T-helper 9 cell (primary cell): ENCODE data around the gene PHC2.
A peak's percentile ranks its signal among the peaks of the same experiment; 100 is the strongest.

Source experiments
- DNase-seq: peaks from one replicate; pipeline ENCODE4 v3.0.0-alpha.2; 2020
- total RNA-seq, 2 donors: gene quantifications; one replicate each; lab custom pipeline; 2026; lab: John Stamatoyannopoulos, UW

PHC2 gene, protein sequence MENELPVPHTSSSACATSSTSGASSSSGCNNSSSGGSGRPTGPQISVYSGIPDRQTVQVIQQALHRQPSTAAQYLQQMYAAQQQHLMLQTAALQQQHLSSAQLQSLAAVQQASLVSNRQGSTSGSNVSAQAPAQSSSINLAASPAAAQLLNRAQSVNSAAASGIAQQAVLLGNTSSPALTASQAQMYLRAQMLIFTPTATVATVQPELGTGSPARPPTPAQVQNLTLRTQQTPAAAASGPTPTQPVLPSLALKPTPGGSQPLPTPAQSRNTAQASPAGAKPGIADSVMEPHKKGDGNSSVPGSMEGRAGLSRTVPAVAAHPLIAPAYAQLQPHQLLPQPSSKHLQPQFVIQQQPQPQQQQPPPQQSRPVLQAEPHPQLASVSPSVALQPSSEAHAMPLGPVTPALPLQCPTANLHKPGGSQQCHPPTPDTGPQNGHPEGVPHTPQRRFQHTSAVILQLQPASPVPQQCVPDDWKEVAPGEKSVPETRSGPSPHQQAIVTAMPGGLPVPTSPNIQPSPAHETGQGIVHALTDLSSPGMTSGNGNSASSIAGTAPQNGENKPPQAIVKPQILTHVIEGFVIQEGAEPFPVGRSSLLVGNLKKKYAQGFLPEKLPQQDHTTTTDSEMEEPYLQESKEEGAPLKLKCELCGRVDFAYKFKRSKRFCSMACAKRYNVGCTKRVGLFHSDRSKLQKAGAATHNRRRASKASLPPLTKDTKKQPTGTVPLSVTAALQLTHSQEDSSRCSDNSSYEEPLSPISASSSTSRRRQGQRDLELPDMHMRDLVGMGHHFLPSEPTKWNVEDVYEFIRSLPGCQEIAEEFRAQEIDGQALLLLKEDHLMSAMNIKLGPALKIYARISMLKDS
- total RNA-seq = 35.0 to 63.5 reads per million in 2 donors

DNA sequence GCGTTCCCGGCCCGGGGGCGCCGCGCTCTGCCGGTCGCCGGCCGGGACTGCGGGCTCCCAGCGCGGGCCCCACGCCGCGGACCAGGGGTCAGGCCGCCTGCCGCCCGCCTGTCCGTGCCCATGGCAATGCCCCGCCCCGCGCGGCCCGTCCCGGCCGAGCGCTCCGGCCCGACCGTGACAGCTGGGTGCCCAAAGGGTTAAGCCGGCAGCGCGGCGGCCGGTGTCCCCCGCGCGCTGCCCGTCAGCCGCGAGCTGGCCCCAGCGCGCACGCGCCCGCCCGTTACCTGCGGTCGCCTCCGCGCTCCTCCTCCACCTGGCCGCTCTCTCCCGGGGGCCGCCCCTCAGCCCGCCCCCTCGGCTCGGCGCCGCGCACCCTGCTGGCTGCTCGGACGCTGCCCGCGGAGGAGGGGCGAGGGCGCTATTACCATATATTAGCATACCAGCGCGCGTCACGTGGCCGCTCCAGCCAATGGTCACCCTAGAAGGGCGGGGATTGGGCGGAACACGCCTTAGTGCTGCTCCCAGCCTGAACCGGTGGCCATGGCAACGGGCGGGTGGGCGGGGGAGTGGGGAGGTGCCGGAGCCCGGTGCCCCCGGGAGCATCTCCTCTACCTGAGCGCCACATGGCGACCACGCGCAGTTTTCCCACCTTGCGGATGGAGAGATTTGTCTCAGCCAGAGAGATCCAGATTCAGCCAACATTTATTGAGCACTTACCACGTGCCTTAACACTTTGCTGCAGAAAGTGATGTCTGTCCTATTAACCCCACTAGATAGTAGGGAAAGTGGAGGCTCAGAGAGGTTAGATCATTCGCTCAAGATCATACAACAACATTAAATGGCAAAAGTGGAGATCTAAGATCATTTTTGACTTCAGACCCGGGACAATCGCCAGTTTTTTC lies at the start of gene PHC2:
PHC2 (minus strand) TSS at position 404 of the 902 bp plus-strand sequence. CDS start 55,556 bp downstream, outside the sequence.
- DNase-seq = peak; percentile 88

DNA sequence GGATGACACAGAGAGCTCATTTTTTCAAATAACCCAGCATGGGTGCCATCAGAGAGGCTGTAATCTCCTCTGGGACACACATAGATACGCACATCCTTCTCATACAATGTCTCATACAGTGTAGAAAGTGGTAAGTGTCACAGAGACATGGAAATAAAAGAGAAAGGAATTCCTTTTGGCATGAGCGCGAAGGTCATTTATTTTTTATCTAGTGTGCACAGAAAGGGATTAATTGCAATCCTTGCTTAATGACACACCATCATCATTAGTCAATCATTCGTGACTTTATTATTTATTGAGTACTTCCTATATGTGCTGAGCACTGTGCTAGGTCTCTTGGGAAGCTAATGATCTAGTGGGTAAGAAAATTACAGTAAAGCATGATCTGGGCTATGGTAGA lies 46.6 kb upstream of the PHC2 start:
- no peak for DNase-seq

DNA sequence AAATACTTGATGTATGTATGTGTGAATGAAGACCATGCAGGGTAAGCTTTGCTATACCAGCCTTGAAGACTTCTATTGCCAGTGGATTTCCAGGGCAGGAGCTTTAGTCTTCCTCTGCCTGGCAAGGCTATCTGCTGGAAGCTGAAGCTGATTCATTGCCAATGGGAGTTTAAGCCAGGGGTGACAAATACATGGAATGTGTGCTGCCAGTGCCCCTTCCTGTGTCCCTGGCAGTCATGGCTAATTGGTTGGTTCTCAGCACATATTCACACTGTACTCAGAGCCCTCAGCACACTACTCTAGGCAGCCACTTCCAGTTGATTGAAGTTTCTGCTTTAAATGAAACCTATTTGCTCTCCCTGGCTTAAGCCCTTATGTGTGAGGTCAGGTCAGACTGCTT lies 43.0 kb upstream of the PHC2 start:
- DNase-seq = no peak

DNA sequence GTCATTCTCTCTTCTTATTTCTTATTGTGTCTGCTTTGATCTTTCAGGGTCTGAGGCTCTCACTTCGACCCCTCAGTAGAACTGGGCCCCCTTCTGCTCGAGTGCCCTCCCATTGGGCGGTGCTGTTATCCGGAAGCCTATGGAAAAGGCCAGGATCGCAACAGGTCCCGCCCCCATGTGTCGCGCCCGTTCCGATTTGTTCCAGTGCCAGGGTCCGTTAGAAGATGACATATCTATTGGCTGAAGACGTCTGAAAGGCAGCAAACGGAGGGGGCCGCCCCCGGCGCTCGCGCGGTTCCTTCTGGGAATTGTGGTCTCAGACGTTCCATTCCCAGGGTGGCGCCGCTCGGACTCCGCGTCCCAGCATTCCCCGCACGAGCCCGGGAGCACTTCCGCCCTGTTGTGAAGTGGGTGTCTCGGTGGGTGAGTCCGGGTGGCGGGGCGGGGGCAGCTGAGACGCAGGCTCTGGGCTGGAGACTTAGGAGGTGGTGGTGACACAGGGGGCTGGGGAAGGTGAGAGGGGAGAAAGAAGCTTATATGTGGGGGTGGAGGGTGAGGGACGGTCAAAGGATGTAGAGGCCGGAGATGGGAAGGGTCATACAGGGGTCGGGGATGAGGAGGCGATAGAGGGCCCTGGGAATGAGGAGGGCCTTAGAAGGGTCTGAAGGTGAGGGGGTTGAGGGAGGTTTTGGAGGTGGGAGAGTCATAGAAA lies 41.5 kb upstream of the PHC2 start, which contains the start of gene ZSCAN20:
ZSCAN20 (plus strand) TSS at position 377 of the 712 bp plus-strand sequence. CDS start 6,644 bp downstream, outside the sequence.
- DNase-seq = peak; percentile 64

DNA sequence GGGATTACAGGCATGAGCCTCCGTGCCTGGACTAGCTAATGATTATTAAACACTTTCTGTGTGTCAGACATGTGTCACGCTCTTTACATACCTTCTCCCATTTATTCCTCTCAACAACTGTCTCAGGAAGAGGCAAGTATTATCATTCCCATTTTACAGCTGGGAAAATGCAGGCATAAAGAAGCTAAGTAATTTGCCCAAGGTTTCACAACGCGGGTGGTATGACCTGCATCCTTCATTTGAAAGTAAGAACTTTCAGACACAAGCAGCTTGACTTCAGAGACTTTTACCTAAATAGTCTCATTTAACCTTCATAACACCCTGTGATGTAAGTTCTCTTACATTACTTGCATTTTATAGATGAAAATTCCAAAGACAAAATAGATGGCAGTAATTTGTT lies 40.5 kb upstream of the PHC2 start:
- no peak for DNase-seq

DNA sequence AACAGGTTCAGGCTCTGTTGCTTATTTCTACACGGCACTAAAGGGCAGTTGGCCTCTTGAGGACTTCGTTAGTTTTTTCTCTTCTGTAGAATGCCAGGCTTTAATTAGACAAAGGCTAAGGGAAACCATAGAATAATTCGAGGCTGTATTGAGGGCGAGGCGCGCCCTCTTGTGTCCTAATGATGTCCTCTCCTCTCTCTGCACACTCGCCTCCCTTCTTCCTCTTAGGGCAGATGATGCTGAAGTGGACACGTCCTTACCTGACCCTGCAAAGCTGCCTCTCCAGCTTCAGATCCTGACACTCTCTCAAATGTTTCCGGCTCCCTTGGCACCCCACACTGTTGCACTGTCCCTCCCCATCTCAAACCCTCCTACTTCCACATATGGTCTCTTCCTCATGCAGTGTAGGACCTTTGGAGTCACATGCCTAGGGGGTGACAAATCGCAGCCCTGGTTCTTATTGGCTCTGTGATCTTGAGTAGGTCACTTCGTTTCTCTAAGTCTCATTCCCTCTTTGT lies 39.7 kb upstream of the PHC2 start:
- peak; percentile 32 for DNase-seq

DNA sequence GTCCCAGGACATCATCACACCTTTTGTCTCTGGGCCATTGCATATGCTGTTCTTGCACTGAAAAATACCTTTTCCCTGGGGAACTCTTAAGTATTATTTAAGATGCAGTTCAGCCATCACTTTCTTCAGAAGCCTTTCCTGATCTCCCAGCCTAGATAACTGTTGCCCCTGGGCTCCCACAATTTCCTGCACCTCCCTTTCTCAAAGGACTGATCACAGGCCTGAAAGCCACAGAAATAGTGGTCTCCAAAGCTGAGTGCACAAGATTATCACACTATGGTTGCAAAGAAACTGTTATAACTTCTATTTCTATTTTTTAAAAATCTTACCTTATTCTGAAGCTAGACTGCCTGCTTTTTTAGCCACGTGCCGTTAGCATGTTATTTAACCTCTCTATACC lies 38.8 kb upstream of the PHC2 start:
- no peak for DNase-seq

DNA sequence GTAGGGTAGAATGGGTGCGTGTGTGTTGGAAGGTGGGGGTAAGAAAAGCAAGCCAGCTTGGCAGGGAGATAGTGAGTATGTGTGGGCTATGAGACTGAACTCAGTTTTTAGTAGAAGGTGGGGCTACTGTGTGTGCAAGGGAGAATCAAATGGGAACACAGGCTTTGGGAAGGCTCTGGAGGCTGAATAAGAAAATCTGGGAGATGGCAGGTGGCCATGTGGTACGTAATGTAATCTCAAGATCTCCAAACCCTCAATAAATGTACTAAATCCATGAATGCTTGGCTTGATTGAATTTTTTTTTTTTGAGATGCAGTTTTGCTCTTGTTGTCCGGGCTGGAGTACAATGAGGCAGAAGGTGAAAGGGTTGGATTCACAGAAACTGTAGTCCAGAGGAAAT lies 38.1 kb upstream of the PHC2 start:
- no peak for DNase-seq

DNA sequence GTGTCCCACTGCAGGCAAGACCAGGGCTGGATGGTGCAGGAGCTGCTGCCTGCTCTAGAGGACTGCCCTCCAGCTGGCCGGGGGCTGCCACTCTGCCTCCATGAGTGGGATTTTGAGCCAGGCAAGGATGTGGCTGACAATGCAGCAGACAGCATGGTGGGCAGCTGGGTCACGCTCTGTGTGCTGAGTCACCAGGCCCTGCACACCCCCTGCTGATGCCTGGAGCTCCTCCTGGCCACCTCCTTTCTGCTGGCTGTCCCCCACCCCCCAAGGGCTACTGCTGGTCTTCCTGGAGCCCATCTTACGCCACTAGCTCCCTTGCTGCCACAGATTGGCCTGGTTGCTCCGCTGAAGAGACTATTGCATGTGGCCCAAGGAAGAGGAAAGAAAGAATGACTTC lies 37.6 kb upstream of the PHC2 start:
- no peak for DNase-seq

DNA sequence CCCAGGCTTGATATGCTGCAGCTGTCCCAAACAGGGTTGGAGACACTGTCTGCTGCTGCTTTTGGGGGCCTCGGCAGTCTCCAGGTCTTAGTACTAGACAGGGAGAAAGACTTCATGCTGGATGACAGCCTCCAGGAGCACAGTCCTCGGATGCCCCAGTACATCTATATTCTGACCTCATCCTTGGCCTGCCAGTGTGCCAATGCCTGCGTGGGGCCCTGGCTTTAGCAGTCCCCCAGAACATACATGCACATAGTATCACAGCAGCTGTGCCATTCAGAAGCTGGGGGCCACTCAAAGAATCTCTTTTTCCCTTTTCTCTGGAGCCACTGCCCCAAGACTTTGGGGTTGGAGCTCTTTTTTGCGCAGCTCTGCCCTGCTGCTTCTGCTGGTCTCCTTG lies 37.1 kb upstream of the PHC2 start:
- no peak for DNase-seq

DNA sequence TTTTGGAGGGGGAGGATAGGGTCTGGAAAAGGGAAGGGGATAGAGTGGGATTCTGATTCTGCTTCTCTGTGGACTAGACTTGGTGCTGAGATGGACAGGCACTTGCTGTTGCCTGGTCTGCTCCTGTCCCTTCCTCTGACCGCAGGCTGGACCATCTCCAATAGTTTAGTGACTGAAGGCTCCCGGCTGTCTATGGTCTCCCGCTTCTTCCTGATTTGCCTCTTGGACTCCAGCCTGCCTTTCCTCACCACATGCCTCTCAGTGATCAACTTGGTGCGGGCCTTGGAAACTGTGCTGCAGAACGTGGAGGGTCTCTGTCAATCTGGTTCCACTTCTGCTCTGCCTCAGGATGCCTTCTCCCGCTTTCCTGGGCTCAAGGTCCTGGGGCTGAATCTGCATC lies 35.3 kb upstream of the PHC2 start:
- DNase-seq = no peak

DNA sequence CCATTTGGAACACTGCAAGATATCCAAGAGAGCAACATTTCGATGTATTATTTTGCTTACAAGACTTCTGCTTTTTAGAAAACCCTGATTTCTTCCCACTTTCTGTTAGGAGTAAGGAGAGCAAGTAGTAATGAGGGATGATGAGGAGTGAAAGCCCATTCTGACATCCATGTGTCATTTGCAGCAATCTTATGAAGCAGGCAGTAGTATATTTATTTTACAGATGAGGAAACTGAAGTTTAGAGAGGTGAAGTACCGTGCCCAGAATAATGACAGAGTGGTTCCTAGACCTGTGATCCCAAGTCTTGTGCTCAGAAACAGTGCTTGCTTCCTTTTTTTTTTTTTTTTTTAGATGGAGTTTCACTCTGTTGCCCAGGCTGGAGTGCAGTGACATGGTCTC lies 34.4 kb upstream of the PHC2 start:
- no peak for DNase-seq

DNA sequence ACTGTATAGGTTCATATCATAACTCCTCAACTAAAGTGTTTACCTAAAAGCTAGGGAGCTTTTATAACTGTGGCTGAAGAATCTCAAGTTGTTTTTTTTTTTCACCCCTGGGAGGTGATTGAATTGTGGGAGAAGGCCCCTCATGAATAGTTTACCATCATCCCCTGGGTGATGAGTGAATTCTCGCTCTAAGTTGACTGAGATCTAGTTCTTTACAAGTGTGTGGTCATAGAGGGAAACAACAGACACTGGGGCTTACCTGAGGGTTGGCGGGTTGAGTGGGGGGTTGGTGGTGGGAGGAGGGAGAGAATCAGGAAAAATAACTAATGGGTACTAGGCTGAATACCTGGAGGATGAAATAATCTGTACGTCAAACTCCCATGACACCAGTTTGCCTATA lies 33.7 kb upstream of the PHC2 start:
- DNase-seq = no peak

DNA sequence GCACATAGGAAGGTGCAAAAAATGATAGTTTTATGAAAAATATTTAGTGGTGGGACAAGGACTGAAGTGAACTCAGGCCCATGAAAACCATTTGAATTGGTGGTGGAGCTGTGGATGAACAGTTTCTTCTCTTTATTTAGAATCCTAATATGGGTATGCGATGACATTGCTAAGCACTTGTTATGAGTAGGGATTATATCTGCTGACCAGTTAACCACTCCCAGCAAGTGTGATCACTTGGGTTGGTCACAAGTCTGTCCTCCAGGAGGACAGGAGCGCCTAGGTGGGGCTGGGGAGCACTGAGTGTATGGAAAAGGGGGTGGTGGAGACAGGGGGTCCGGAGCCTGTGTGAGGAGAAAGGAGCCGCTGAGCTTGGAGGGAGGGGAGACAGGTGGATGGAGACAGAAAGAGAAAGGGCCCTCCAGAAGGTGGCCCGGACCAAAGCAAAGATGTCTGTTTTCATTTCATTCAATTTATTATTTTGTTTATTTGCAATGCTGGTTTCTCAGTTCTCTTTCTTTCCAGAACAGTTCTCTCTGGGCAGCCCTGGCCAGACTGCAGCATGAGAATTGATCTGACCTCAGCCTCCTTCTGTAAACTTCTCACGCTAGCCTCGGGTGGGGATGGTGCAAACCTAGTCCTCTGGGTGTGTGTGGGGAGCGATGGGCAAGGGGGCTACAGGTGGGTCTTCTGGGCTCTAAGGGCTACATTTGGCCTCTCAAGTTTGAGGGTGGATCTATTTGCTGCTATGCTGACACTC lies 31.7 kb upstream of the PHC2 start:
- no peak for DNase-seq

DNA sequence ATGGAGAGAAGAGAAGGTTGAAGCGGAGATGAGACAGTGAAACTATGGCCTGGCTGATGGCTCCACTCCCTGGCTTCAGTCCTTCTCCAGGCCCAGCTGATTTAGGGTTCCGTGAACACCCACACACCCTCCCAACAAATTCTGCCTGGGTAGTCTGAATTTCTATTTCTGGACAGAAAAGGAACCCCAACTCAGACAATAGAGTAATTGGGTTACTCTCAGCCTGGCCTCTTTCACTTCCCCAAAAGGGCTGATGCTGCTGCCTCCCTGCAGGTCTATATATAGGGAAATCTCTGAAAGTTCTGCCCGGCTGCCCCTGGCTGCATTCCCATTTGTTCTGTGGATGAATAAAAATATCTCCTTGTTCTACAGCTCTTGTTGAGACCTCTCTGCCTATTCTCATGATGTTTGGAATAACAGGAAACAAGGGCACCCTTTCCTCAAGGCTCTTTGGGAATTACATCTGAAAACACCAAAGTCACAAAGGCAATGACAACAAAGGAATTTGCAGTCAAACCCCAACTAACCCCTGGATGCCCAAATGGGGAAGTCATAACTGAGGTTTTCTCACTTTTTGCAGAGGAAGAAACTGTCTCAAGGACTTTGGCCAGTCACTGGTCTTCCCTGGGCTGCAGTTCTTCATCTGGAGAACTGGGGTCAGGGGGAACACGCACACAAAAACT lies 30.2 kb upstream of the PHC2 start:
- DNase-seq = no peak

DNA sequence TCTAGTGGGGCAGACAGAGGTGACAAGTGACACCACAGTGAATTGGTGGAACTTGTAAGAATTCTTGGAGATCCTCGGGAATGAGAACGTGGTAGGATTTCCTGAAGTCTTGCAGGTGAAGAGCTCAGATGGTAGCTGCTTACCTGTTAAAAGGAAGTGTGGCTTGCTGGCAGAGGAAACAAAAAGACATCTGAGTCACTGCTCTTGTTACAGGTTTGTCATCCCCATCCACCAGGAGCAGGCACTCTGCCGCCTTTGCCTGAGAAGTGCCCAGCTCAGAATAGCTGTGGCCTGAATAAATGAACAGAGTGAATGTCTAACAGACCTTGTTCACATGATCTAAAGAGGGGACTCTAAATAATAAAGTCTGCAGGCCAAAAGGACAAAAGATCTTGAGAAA lies 29.2 kb upstream of the PHC2 start:
- no peak for DNase-seq

DNA sequence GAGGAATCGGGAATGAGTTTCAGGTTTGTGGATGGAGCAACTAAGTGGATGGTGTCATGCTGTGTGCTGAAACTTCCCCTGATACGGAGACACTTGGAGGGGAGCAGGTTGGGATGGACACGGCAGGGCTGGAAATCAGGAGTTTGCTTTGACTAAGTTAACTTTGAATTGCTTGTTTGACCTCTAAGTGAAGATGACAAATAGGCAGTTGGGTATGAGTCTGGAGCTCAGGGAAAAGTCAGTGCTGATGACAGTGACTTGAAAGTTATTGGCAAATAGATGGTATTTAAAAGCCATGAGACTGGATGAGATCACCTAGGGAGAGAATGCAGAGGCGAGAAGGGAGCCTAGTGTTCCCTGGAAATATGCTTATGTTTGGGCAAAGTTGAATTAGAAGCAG lies 28.8 kb upstream of the PHC2 start:
- DNase-seq = no peak

DNA sequence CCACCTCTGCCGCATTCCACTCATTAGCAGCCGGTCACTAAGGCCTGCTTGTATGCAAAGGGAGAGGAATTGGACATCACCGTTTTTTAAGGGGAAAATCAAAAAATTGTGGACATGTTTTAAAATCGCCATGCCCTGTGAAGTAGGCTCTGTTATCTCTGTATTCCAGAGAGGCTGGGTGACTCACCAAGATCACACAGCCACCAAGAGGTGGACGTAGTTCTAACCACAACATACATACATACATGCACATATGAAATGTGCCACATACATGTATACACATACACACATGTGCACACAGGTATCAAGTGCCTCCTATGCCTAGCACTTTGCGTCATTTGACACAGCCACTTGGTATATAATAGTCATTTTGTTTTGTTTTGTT lies 25.6 kb upstream of the PHC2 start:
- DNase-seq = no peak

DNA sequence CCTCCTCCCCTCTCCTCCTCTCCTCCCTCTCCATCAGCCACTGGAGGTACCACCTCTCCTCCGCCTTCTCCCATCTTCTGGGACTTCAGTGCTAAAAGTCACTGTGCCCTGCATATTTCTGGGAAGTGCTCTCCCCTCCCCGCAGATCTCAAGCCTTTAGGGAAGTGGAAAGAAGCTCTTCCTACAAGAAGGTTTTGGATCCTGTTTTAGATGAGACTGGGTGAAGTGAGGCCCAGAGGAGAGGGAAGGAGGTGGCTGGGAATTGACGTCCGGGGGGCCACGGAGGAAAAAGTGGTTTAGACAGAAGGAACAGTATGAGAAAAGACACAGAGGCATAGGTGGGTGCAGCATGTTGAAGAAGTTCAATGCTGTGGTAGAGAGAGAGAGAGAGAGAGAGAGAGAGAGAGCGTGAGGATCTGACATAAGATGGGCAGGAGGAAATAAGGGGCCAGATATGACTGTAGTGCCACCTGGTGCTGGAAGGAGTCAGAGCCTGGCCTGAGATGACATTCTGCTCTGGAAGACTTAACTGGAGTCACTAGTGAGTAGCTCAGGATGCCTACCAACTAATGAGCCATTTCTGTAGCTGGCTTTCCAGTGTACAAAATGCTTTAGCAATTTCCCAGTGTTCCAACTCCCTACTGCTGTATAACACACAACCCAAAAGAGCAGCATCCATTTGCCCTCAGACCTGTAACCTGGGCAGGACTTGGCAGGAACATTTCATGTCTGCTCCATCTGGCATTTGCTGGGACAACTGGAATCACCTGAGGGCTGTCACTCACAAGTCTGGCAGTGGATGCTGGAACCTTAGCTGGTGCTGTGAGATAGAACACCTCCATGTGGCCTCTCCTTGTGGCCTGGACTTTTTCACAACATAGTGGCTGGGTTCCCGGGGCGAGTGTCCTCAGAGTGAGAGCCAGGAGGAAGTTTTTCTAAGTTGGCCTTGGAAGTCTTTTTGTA lies 24.9 kb upstream of the PHC2 start:
- DNase-seq = no peak
